Pancreas (tissue), 10 donors: ENCODE measurements around the gene POLR2B. TPM values are rescaled to one million over a fixed set of nuclear protein-coding genes. Genes with fewer than 3 reads are reported as not detected.

Source experiments
- ATAC-seq, 4 donors: fragments of 200-7000 bp; cut with Tn5 transposase; one replicate each; pipeline versions ENCODE4 v1.8.0 to v1.9.1; 2020; ENCODE audit warnings: mild to moderate bottlenecking in 4 of 4, moderate library complexity in 4 of 4
- DNase-seq, 6 donors: peaks; one replicate each; pipeline ENCODE4 v3.0.0-alpha.2; 2020
- FAIRE-seq: peaks from 2 replicates; lab custom pipeline; 2012; peaks lifted over from hg19 to GRCh38; lab: Jason Lieb, UNC
- H3K27ac ChIP-seq, 4 donors: fragments of 200-600 bp; sonication (generic); 1 replicate in 3 of 4; 2 replicates in 1 of 4; pipeline versions ENCODE4 v1.5.0 to v1.8.0; 2020
- H3K27me3 ChIP-seq, 4 donors: fragments of 200-600 bp; one replicate each; pipeline ENCODE4 v1.8.0; 2021
- H3K36me3 ChIP-seq, 3 donors: fragments of 200-600 bp; sonication (generic) in 1 of 3; one replicate each; pipeline versions ENCODE4 v1.5.0 to v1.8.0; 2020 to 2021
- H3K4me1 ChIP-seq, 3 donors: fragments of 200-600 bp; one replicate each; pipeline ENCODE4 v1.8.0; 2021
- H3K4me3 ChIP-seq, 4 donors: fragments of 200-600 bp; sonication (generic) in 2 of 4; one replicate each; pipeline versions ENCODE4 v1.5.0 to v1.8.0; 2020 to 2021
- H3K9me3 ChIP-seq, 4 donors: fragments of 200-600 bp; one replicate each; pipeline ENCODE4 v1.8.0; 2021
- WGBS, 2 donors: extraction: QIAGEN DNeasy Blood & Tissue Kit; methylation state at CpG; one replicate each; pipeline ENCODE4 v1.1.7; 2013; 5-methylcytosine and 5-hydroxymethylcytosine counted together
- intact Hi-C, 3 donors: fragments of 100-400 bp; cut with DNase I; formaldehyde crosslinking; loops; one replicate each; pipeline versions ENCODE4 v1.11.1 to v1.14.2; 2022
- polyA plus RNA-seq, 2 donors: library from polyadenylated mRNA; stranded (reverse); fragments of 200-250 nt; gene quantifications; one replicate each; pipeline ENCODE4 v1.2.3, GENCODE V29; 2013
- total RNA-seq, 6 donors: library from RNA; stranded (reverse); fragmentation: NEBNext Ultra II Directional in 4 of 6; extraction: Animal tissue kit (Norgen Biotek cat#: 25700) in 4 of 6; gene quantifications; one replicate each; pipeline versions ENCODE4 v1.2.1 to v1.2.4, GENCODE V29; 2021 to 2023
- TF ChIP-seq, protein P1 (sequence below), 4 donors: fragments of 200-600 bp; sonication (generic) in 3 of 4; IDR thresholded peaks; one replicate each; pipeline versions ENCODE4 v1.5.0 to v1.8.0; 2021; ENCODE audit warnings: antibody characterized with exemption in 4 of 4
- donor health status: healthy with polysubstance abuse.
- donor health status: DM: no; HTN: no; CAD: no; lungs with moderate emphysema.
- donor health status: DM: no; HTN: no; CAD: no.
- donor health status: control.
- donor health status: control.
- donor health status: Bipolar disorder and iron deficiency.
- donor health status: DM: yes; HTN: yes; CAD: no.
- donor health status: DM: no; HTN: no; CAD: no.
- donor health status: DM: no; HTN: no; CAD: no.
- donor health status: DM: yes; HTN: yes; CAD: no.

POLR2B gene
- total and polyA plus RNA-seq, 8 donors, result 19.2 to 48.2 (median 35.2) TPM

DNA sequence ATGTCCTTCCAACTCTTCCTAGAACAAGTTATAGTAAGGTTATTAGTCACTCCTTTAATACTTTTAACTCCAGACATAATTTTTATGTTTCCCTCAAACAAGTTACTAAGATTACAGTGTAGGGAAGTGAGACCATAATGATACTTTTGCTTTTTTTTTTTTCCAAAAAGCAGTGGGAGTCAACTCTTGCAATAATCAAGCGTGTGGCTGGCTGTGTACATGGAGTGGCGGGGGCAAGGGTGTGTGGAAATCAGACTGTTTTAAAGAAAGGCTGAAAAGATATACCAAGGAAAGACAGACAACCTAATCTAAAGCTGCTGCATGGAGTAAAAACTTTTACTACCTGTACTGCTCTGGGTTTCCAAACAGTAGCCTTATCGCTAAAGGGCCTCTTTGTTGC, 5.4 kb upstream of the POLR2B start:
- TF ChIP-seq, protein P1, sequence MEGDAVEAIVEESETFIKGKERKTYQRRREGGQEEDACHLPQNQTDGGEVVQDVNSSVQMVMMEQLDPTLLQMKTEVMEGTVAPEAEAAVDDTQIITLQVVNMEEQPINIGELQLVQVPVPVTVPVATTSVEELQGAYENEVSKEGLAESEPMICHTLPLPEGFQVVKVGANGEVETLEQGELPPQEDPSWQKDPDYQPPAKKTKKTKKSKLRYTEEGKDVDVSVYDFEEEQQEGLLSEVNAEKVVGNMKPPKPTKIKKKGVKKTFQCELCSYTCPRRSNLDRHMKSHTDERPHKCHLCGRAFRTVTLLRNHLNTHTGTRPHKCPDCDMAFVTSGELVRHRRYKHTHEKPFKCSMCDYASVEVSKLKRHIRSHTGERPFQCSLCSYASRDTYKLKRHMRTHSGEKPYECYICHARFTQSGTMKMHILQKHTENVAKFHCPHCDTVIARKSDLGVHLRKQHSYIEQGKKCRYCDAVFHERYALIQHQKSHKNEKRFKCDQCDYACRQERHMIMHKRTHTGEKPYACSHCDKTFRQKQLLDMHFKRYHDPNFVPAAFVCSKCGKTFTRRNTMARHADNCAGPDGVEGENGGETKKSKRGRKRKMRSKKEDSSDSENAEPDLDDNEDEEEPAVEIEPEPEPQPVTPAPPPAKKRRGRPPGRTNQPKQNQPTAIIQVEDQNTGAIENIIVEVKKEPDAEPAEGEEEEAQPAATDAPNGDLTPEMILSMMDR (IDR thresholded peaks at IDR 0.05), result no peak

GRCh38 chr4:56976283-56976836, 2.3 kb upstream of the POLR2B start:
- Histone ChIP-seq H3K9me3 (no peaks in the 10 kb centered on the region), H3K27me3 (no peaks in the 10 kb centered on the region), H3K27ac (peak overlapping the region; percentile 76 to 90 (median 80)), H3K4me1 (peaks cover 13 to 31% (median 22%) of the 10 kb centered on the region in 3 donors), H3K36me3 (peaks cover 5 to 25% (median 12%) of the 10 kb centered on the region in 3 donors), H3K4me3 (peak overlapping the region; percentile 85 to 97 (median 91))
- FAIRE-seq (no peak), DNase-seq (peak in 2 of 6 donors; percentile 11 to 22), ATAC-seq (peak in 3 of 4 donors; percentile 0 to 6 (median 1))
- 0 to 1% methylated on average over 35 of the region's 35 CpGs for WGBS, 2 donors
- intact Hi-C loops, result loop anchor here in 1 of 3 donors (10.0 kb wide), 1 partner anchor 62 kb away; no protein-coding TSS in a partner anchor
- TF ChIP-seq, protein P1 (IDR thresholded peaks at IDR 0.05), result no peak

More for the DNA sequence above, 5.4 kb upstream of the POLR2B start:
- WGBS, 2 donors, result 96 to 99% methylated on average over 3 of the region's 3 CpGs
- ATAC-seq (no peak), FAIRE-seq (no peak), DNase-seq (no peak)
- H3K9me3 ChIP-seq, result no peaks in the 10 kb centered on the region
- no peak overlapping the region for H3K27ac ChIP-seq
- H3K4me3 ChIP-seq, result no peak overlapping the region
- H3K36me3 ChIP-seq, result peaks cover 5 to 35% (median 12%) of the 10 kb centered on the region in 3 donors
- H3K27me3 ChIP-seq, result no peaks in the 10 kb centered on the region
- peaks cover 0 to 15% (median 9%) of the 10 kb centered on the region in 3 donors for H3K4me1 ChIP-seq
- intact Hi-C loops, result loop anchor here in 1 of 3 donors (10.0 kb wide), 1 partner anchor 59 kb away; no protein-coding TSS in a partner anchor

- ATAC-seq, result peak; percentile 75 to 79 (median 76)
These were observed 1.8 kb upstream of the POLR2B start for GRCh38 chr4:56976837-56977320.

GRCh38 chr4:56977321-56978012, 1.2 kb upstream of the POLR2B start, which contains the start of gene NOA1:
Gene NOA1 (minus strand): TSS chr4:56977606. CDS start chr4:56977585, 21 bp downstream.
- peak within 1 kb of the TSS; percentile 85 to 97 (median 91) for H3K4me3 ChIP-seq
- 1% methylated on average over 51 of the region's 51 CpGs for WGBS, 2 donors
- TF ChIP-seq, protein P1 (IDR thresholded peaks at IDR 0.05), result no peak
- H3K27me3 ChIP-seq, result no peaks in the 10 kb centered on the region
- H3K27ac ChIP-seq, result peak within 1 kb of the TSS; percentile 76 to 90 (median 80)
- intact Hi-C loops, result loop anchor here in 1 of 3 donors (10.0 kb wide), 1 partner anchor 63 kb away; no protein-coding TSS in a partner anchor
- peaks cover under 1 to 14% (median 10%) of the 10 kb centered on the region in 3 donors for H3K36me3 ChIP-seq
- FAIRE-seq (peak; percentile 73), DNase-seq (peak; percentile 96 to 99 (median 98)), ATAC-seq (peak; percentile 80 to 89 (median 86))
- no peaks in the 10 kb centered on the region for H3K9me3 ChIP-seq
- peaks cover 22 to 41% (median 24%) of the 10 kb centered on the region in 3 donors for H3K4me1 ChIP-seq

More at GRCh38 chr4:56976837-56977320, 1.8 kb upstream of the POLR2B start:
- Histone ChIP-seq H3K36me3 (peaks cover 5 to 20% (median 11%) of the 10 kb centered on the region in 3 donors), H3K27ac (peak overlapping the region; percentile 76 to 90 (median 80)), H3K27me3 (no peaks in the 10 kb centered on the region), H3K9me3 (no peaks in the 10 kb centered on the region), H3K4me1 (peaks cover 18 to 36% (median 22%) of the 10 kb centered on the region in 3 donors), H3K4me3 (peak overlapping the region; percentile 85 to 97 (median 91))
- 0% methylated on average over 46 of the region's 46 CpGs for WGBS, 2 donors
- TF ChIP-seq, protein P1 (IDR thresholded peaks at IDR 0.05), result no peak
- intact Hi-C loops, result loop anchor here in 1 of 3 donors (10.0 kb wide), 1 partner anchor 62 kb away; no protein-coding TSS in a partner anchor
- FAIRE-seq, result no peak
- peak; percentile 70 to 92 (median 80) for DNase-seq
